Coronary artery (tissue), 2 donors: ENCODE results near the gene LTF.
"Not testable (repeated sequence)": the region's sequence is repeated elsewhere in the genome, so short reads cannot be mapped to it uniquely, and the experiment has no call there.

ENCODE experiments used
- DNase-seq: peaks from one replicate; pipeline ENCODE4 v3.0.0-alpha.2; 2017; ENCODE audit warnings: low spot score
- H3K27ac ChIP-seq, 2 donors: fragments of 200-600 bp; sonication (generic); one replicate each; pipeline ENCODE4 v1.5.1; 2016 to 2019
- H3K4me3 ChIP-seq: fragments of 200-600 bp; sonication (generic); 2 replicates; pipeline ENCODE4 v1.5.1; 2016; ENCODE audit warnings: mild to moderate bottlenecking, moderate library complexity
- CTCF ChIP-seq: fragments of 200-600 bp; sonication (generic); IDR thresholded peaks from one replicate; pipeline ENCODE4 v1.5.1; 2019; ENCODE audit warnings: antibody characterized with exemption

Gene LTF

GRCh38 chr3:46395766-46396530 lies 68.8 kb downstream of the LTF start:
- H3K4me3 ChIP-seq: no peak overlapping the region
- peak; percentile 19 for DNase-seq
- no peak for TF ChIP-seq CTCF
- no peak overlapping the region for H3K27ac ChIP-seq

- Histone ChIP-seq H3K4me3 (no peak overlapping the region), H3K27ac (no peak overlapping the region)
- DNase-seq: peak; percentile 28
- no peak for TF ChIP-seq CTCF
Measured at GRCh38 chr3:46395210-46395661, 69.5 kb downstream of the LTF start.

GRCh38 chr3:46393554-46394434 lies 70.9 kb downstream of the LTF start:
- peak; percentile 33 for DNase-seq
- Histone ChIP-seq H3K27ac (no peak overlapping the region), H3K4me3 (no peak overlapping the region)
- TF ChIP-seq CTCF: no peak

- Histone ChIP-seq H3K4me3 (no peak overlapping the region), H3K27ac (no peak overlapping the region)
- TF ChIP-seq CTCF: no peak
- DNase-seq: peak; percentile 33
Measured at GRCh38 chr3:46393011-46393410, 71.7 kb downstream of the LTF start.

- peak; percentile 31 for DNase-seq
- not testable (repeated sequence) for H3K4me3 ChIP-seq, H3K27ac ChIP-seq
Measured at GRCh38 chr3:46391526-46391925, 73.2 kb downstream of the LTF start.

GRCh38 chr3:46389306-46389705 lies 75.4 kb downstream of the LTF start:
- no peak overlapping the region for H3K27ac ChIP-seq
- TF ChIP-seq CTCF: no peak
- H3K4me3 ChIP-seq: no peak overlapping the region
- DNase-seq: peak; percentile 28

- not testable (repeated sequence) for H3K27ac ChIP-seq, DNase-seq, H3K4me3 ChIP-seq
Measured at GRCh38 chr3:46388847-46389246, 75.9 kb downstream of the LTF start.

GRCh38 chr3:46386205-46386604 lies 78.5 kb downstream of the LTF start:
- no peak for TF ChIP-seq CTCF
- no peak for DNase-seq
- Histone ChIP-seq H3K27ac (no peak overlapping the region), H3K4me3 (no peak overlapping the region)
